SH-SY5Y (cell line): ENCODE measurements around the gene PHACTR3.

Source experiments
- GATA2 ChIP-seq: IDR thresholded peaks from 2 replicates; pipeline ENCODE4 v1.6.1; 2011; ENCODE audit warnings: mild to moderate bottlenecking, low read depth, low read length
- GATA3 ChIP-seq: IDR thresholded peaks from 2 replicates; pipeline ENCODE4 v1.6.1; 2011; ENCODE audit warnings: low read depth, mild to moderate bottlenecking, low read length, moderate library complexity

The PHACTR3 gene

GRCh38 chr20:59749301-59749700, 145.0 kb downstream of the PHACTR3 start:
- TF ChIP-seq GATA2 (no peak), GATA3 (no peak)

DNA sequence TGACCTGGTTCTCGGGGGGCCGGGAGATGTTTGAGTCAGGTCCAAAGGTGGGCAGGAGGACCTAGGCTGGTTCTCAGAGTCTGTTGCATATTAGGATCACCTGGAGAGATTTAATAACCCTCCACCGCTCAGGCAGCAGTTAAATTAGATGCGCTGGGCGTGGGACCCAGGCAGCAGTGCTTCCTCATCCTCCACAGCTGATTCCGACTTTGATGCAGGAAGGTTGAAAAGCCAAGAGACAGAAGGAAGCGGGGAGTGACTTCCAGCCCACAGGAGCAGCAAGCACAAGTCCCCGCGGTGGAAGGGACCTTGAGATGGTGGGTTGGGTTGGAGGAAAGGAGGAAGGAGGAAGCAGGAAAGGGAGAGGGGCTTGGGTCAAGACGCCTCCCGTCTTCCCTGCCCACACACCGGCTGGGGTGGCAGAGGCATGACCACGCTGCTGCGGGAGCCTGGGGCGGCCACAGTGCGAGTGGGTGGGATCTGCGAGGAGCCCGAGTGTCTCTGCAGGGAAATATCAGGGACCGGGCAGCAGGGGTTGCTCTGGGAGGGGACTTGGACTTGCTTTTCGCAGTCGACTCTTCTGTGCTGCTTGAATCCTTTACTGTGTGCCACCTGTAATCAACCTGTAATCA, 146.0 kb downstream of the PHACTR3 start:
- TF ChIP-seq GATA2 (no peak), GATA3 (no peak)

DNA sequence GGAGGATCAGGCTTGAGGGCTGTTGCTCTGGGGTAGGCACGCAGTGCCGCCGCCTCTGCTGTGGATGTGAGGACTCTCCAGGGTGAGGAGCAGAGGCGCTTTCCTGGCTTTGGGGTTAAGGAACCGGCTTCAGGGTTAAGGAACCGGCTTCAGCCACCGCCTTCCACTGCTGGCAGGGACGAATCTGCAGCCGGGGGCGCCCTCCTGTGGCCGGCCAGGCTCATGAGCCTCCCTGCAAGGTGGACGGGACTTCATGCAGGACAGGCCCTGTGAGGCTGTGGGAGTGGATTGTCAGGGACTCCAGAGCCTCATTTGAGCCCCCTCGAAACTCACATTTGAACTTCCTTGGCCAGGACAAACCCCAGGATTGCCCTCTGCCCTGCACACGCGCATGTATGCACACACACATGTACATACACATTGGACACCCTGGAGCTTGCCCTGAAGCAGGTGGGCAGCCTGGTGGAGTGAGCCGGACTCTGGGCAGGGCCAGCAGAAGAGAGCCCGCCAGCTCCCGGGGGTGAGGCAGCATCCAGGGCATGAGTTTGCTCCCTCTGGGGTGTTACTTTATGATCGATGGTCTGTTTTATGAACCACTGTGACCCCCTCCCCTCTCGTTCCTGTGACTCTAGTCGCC, 146.9 kb downstream of the PHACTR3 start:
- TF ChIP-seq GATA3 (no peak), GATA2 (no peak)

GRCh38 chr20:59752101-59752586, 147.8 kb downstream of the PHACTR3 start:
- no peak for TF ChIP-seq GATA3
- TF ChIP-seq GATA2, result no peak

DNA sequence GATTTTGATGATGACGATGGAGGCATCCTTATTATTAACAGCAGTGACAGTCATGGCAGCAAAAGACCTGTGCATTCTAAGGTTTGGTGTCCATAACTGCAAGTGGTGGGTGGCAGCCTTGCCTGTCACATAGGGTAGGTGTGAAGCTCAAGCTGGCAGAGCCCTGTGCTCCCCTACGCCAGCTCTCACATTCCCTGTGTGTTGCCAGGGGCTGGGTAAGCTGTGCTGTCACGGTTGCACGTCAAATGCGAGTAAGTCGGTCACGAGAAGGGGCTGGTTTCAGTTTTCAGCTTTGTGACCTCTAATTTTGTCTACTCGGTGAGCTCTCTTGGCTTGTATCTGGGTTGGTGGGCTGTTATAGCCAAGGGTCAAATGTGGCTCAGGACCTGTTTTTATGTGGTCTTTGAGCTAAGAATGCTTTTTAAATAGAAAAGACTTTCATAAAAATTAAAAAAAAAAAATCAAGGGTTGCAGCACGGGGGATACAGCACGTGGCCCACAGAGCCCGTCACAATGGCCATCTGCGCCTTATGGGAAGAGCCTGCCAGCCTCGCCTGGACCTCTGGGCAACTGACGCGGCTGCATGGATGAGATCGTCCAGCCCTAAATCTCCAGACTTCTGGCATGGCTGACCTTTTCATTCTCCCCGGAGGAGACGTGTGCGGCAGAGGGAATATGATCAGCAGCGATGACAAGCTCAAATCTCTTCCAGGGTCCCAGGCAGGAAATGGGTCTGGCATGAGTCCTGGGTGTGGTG, 148.5 kb downstream of the PHACTR3 start:
- TF ChIP-seq GATA2 (no peak), GATA3 (no peak)

DNA sequence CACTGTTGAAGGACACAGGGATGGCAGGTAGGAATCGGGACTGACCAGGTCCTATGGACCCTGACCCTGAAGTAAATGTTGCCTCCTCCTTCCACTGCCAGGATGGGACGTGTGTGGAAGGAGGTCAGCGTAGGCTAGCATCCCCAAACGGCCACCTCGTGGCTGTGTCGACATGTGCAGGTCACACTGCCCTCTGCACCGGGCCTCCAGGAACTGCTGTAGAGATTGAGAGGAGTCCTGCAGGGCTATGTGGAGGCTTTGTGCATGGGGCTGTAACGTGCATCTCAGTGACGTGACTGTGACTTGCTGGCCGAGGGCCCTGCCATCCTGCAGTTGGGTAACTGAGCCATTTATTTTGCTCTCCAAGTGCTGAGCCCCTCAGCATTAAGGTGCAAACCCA, 149.5 kb downstream of the PHACTR3 start:
- TF ChIP-seq GATA2 (no peak), GATA3 (no peak)

- TF ChIP-seq GATA3 (no peak), GATA2 (no peak)
These were observed 150.2 kb downstream of the PHACTR3 start for GRCh38 chr20:59754551-59754950.

DNA sequence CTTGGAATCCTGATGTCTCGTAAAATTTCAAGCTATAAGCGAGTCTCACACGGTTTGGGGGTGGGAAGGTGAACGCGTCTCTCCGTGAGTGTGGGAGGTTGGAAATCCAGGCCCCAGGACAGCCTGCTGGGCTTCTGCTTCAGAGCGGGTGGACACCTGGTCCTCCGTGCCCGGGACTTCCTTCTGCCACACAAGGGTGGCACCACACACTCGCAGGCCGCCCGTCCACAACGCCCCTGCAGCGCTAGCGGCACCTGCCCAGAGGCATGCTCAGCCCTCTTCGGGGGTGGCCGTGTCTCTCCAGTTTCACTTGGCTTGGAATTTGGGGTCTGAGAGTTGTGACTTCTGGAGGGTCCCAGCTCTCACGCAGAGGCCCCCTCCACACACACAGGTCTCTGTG, 151.9 kb downstream of the PHACTR3 start:
- TF ChIP-seq GATA2, result no peak
- TF ChIP-seq GATA3, result no peak

GRCh38 chr20:59764037-59764436, 159.7 kb downstream of the PHACTR3 start:
- TF ChIP-seq GATA2, result no peak
- TF ChIP-seq GATA3, result no peak

DNA sequence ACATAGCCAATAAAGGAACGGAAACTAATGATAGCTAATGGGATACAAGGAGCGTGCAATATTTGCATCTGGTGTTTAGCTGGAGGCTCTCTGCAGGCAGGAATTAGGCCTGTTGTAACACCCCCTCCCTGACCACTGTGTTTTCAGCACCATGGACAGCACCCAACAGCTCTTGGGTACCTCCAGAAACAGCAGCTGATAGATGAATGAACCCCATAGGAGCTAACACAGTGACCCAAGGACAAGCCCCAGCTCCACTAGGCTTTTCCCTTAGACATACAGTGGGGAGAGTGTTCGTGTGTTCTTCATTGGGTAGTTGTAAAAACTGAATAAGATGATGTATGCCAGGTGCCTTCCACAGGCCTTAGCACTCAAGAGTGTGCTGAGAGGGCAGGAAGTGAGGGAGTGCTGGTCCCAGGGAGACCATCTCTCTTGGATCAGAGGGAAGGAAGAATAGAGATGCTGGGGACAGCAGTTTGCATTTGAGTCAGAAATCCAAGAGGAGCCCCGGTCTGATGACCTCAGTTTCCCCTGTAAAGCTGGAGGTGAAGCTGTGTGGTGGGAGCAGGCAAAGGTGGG, 161.3 kb downstream of the PHACTR3 start:
- TF ChIP-seq GATA3 (no peak), GATA2 (no peak)

- TF ChIP-seq GATA3, result no peak
These were observed 163.3 kb downstream of the PHACTR3 start for GRCh38 chr20:59767656-59768055.

DNA sequence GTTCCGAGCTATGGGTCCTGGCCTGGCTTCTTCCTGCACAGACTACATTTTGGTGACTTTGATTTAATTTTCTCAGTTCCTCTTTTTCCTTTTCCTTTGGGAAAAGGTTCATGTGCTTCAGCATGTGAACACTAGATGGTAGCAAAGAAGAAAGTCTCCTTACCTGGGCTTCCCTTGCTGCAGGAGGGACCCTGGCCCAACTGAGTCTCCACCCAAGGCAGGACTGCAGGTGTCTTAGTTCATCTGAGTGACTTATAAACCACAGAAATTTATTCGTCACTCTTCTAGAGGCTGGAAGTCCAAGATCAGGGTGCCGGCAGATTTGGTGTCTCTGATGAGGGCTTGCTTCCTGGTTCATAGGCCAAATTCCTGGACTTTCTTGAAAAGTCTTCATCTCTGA, 165.9 kb downstream of the PHACTR3 start:
- no peak for TF ChIP-seq GATA2

DNA sequence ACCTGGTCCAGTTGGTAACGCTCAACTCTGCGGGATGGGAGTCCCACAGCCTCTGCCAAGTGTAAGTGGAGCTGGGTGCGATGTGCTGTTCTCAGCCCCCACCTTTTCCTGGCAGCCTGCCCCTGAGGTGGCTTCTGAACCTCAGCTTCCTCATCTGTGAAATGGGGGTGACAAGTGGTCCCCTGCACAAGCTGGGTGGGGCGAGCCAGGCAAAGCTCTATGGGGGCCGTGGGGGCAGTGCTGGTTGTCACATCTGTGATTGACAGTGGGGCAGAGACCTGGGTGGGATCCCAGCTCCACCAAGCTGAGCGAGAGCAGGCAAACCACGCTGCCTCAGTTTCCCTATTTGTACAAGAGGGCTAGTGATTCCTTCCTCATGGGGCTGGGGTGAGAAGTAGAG, 166.5 kb downstream of the PHACTR3 start:
- TF ChIP-seq GATA3, result no peak
- TF ChIP-seq GATA2, result no peak

- TF ChIP-seq GATA3, result no peak
- TF ChIP-seq GATA2, result no peak
These were observed 167.4 kb downstream of the PHACTR3 start for GRCh38 chr20:59771506-59772372.
